IMR-90 (cell line): ENCODE measurements around the gene SCP2D1. TPM values are rescaled to one million over a fixed set of nuclear protein-coding genes. Genes with fewer than 3 reads are reported as not detected.

ENCODE experiments used
- ATAC-seq: fragments of 200-7000 bp; cut with Tn5 transposase; 2 replicates; pipeline ENCODE4 v1.9.1; 2020; ENCODE audit warnings: low read depth, mild to moderate bottlenecking, moderate library complexity
- BruUV-seq: library from RNA; stranded (reverse); fragments of 400-500 nt; replicated peaks from 2 replicates; lab custom pipeline; 2021; lab: Mats Ljungman, UMichigan
- CTCF ChIA-PET: fragments of 300-600 bp; formaldehyde crosslinking; extraction: SDS; loops from one replicate; lab custom pipeline; 2021; ENCODE audit warnings: antibody characterized with exemption; lab: Yijun Ruan, JAX
- POLR2A ChIA-PET: fragments of 300-600 bp; sonication (Branson Sonifier 250); formaldehyde crosslinking; loops from one replicate; lab custom pipeline; 2022; ENCODE audit warnings: antibody characterized with exemption; ENCODE audit not compliant: unreplicated experiment; lab: Charles Lee
- DNase-seq: peaks from one replicate; pipeline ENCODE4 v3.0.0; 2013
- H2AFZ ChIP-seq: replicated peaks from 2 replicates; pipeline ENCODE3; 2013; ENCODE audit warnings: low read length, mild to moderate bottlenecking; ENCODE audit not compliant: poor library complexity
- H2AK5ac ChIP-seq: 2 replicates; pipeline ENCODE4 v1.6.1; 2013; ENCODE audit warnings: low read depth, low read length, inconsistent platforms
- H2AK9ac ChIP-seq: replicated peaks from 2 replicates; pipeline ENCODE3; 2013; ENCODE audit warnings: mild to moderate bottlenecking, low read depth, low read length, moderate library complexity; ENCODE audit not compliant: poor library complexity
- H2BK120ac ChIP-seq: 2 replicates; pipeline ENCODE4 v1.6.1; 2013; ENCODE audit warnings: low read depth, low read length, inconsistent platforms
- H2BK15ac ChIP-seq: 3 replicates; pipeline ENCODE4 v1.6.1; 2013; ENCODE audit warnings: low read depth, low read length, inconsistent platforms
- H2BK20ac ChIP-seq: 2 replicates; pipeline ENCODE4 v1.6.1; 2013; ENCODE audit warnings: low read depth, mild to moderate bottlenecking, inconsistent platforms, low read length, moderate library complexity
- H2BK5ac ChIP-seq: 2 replicates; pipeline ENCODE4 v1.6.1; 2013; ENCODE audit warnings: mild to moderate bottlenecking, low read depth, low read length, inconsistent platforms; ENCODE audit not compliant: poor library complexity, severe bottlenecking
- H3K14ac ChIP-seq: replicated peaks from 2 replicates; pipeline ENCODE4 v1.6.1; 2013; ENCODE audit warnings: low read depth, low read length, inconsistent platforms
- H3K18ac ChIP-seq: 2 replicates; pipeline ENCODE4 v1.6.1; 2013; ENCODE audit warnings: low read depth, low read length, control low read depth
- H3K23ac ChIP-seq: 2 replicates; pipeline ENCODE4 v1.6.1; 2013; ENCODE audit warnings: low read depth, low read length, inconsistent platforms
- H3K27ac ChIP-seq: 2 replicates; pipeline ENCODE4 v1.5.1; 2013; ENCODE audit warnings: mild to moderate bottlenecking, control low read depth, low read length; ENCODE audit not compliant: insufficient read depth
- H3K27me3 ChIP-seq: 2 replicates; pipeline ENCODE4 v1.6.1; 2013; ENCODE audit warnings: low read length; ENCODE audit not compliant: control insufficient read depth, insufficient read depth
- H3K36me3 ChIP-seq: 2 replicates; pipeline ENCODE4 v1.6.1; 2013; ENCODE audit warnings: low read length, mixed read lengths; ENCODE audit not compliant: control insufficient read depth, insufficient read depth
- H3K4ac ChIP-seq: 2 replicates; pipeline ENCODE4 v1.6.1; 2013; ENCODE audit warnings: low read depth, low read length, inconsistent platforms
- H3K4me1 ChIP-seq: 2 replicates; pipeline ENCODE4 v1.6.1; 2013; ENCODE audit warnings: low read length, mixed read lengths; ENCODE audit not compliant: control insufficient read depth, insufficient read depth
- H3K4me2 ChIP-seq: 2 replicates; pipeline ENCODE4 v1.6.1; 2013; ENCODE audit warnings: low read depth, mild to moderate bottlenecking, control low read depth, low read length, moderate library complexity
- H3K4me3 ChIP-seq: 2 replicates; pipeline ENCODE4 v1.5.1; 2013; ENCODE audit warnings: low read depth, mild to moderate bottlenecking, control low read depth, low read length, moderate library complexity; ENCODE audit not compliant: insufficient read depth
- H3K56ac ChIP-seq: 2 replicates; pipeline ENCODE4 v1.6.1; 2013; ENCODE audit warnings: low read length, inconsistent platforms; ENCODE audit not compliant: insufficient read depth; ENCODE audit errors: extremely low read depth
- H3K79me1 ChIP-seq, 2 experiments: 2 replicates each; pipeline ENCODE4 v1.6.1; 2013; ENCODE audit warnings: low read length in 2 of 2, inconsistent platforms in 1 of 2, low read depth in 1 of 2
- H3K9ac ChIP-seq: 2 replicates; pipeline ENCODE4 v1.6.1; 2013; ENCODE audit warnings: low read depth, low read length, control low read depth
- H3K9me1 ChIP-seq: 2 replicates; pipeline ENCODE4 v1.6.1; 2013; ENCODE audit warnings: low read length, inconsistent platforms; ENCODE audit not compliant: insufficient read depth
- H3K9me3 ChIP-seq: 2 replicates; pipeline ENCODE4 v1.6.1; 2013; ENCODE audit warnings: low read length; ENCODE audit not compliant: control insufficient read depth, insufficient read depth
- H4K20me1 ChIP-seq: 2 replicates; pipeline ENCODE4 v1.6.1; 2013; ENCODE audit warnings: low read length, inconsistent platforms; ENCODE audit not compliant: insufficient read depth
- H4K5ac ChIP-seq: 2 replicates; pipeline ENCODE4 v1.6.1; 2013; ENCODE audit warnings: mild to moderate bottlenecking, low read depth, low read length, control low read depth
- H4K8ac ChIP-seq, 2 experiments: 2 replicates each; pipeline ENCODE4 v1.6.1; 2013; ENCODE audit warnings: low read depth in 2 of 2, low read length in 2 of 2, control low read depth in 1 of 2, inconsistent platforms in 1 of 2
- H4K91ac ChIP-seq: 2 replicates; pipeline ENCODE4 v1.6.1; 2013; ENCODE audit warnings: low read depth, low read length, inconsistent platforms; ENCODE audit not compliant: insufficient read depth
- FOS ChIP-seq: fragments of 150-350 bp; IDR thresholded peaks from 2 replicates; pipeline ENCODE4 v1.6.1; 2016; ENCODE audit warnings: low read depth, low read length
- WGBS, 2 experiments: methylation state at CpG; one replicate each; pipeline versions ENCODE4 v1.1.5 to v1.1.7; 2013; ENCODE audit warnings: missing lambda C conversion rate in 2 of 2; ENCODE audit not compliant: insufficient read length in 1 of 2; ENCODE audit errors: extremely low coverage in 2 of 2; 5-methylcytosine and 5-hydroxymethylcytosine counted together
- dilution Hi-C: fragments of 300-500 bp; cut with HindIII; formaldehyde crosslinking; loops from one replicate; pipeline ENCODE4 v1.14.3; 2018; ENCODE audit warnings: low sequenced_read_pairs; ENCODE audit not compliant: unreplicated experiment
- in situ Hi-C: fragments of 300-500 bp; cut with MboI; formaldehyde crosslinking; loops from 3 replicates; pipeline ENCODE4 v1.14.3; 2019; ENCODE audit warnings: low sequenced_read_pairs, inconsistent platforms, mixed read lengths
- intact Hi-C: fragments of 100-400 bp; cut with micrococcal nuclease; formaldehyde crosslinking; loops from 2 replicates; pipeline ENCODE4 v1.10.0; 2022
- polyA plus RNA-seq, 3 experiments: library from polyadenylated mRNA; depleted of rRNA; stranded (reverse); fragments of >200 nt; gene quantifications; 2 replicates each; pipeline ENCODE4 v1.2.3, GENCODE V29; 2012; ENCODE audit warnings: low replicate concordance in 1 of 3
- total RNA-seq: library from RNA; depleted of rRNA; stranded (reverse); fragments of >200 nt; gene quantifications from 2 replicates; pipeline ENCODE4 v1.2.3, GENCODE V29; 2012
- TF ChIP-seq, protein P1 (sequence below): fragments of 150-350 bp; IDR thresholded peaks from 2 replicates; pipeline ENCODE4 v1.6.1; 2016; ENCODE audit warnings: low read depth, mild to moderate bottlenecking, low read length, moderate library complexity, borderline replicate concordance

Gene SCP2D1
- total and polyA plus RNA-seq, 2 of the 4 experiments (the other 2 are of a cell fraction): not detected

DNA sequence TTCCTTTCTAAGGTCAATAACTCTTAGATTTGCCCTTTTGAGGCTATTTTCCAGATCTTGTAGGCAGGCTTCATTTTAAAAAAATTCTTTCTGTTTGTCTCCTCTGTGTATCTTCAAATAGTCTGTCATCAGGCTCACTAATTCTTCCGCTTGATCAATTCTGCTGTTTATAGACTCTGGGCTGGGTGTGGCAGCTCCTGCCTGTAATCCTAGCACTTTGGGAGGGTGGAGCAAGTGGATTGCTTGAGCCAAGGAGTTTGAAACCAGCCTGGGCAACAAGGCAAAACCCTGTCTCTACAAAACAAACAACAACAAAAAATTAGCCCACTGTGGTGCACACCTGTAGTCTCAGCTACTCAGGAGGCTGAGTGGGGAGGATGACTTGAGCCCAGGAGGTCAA is 40.0 kb upstream of the SCP2D1 start:
- CTCF ChIA-PET: no interaction called here
- H3K27ac ChIP-seq: no peak overlapping the region
- H3K23ac ChIP-seq: no peak overlapping the region
- no peak overlapping the region for H4K5ac ChIP-seq
- no peak overlapping the region for H4K91ac ChIP-seq
- WGBS, 2 experiments: no CpG with 5 or more reads among the region's 1 CpG
- H3K9ac ChIP-seq: no peak overlapping the region
- no peak overlapping the region for H2BK15ac ChIP-seq
- no peaks in the 10 kb centered on the region for H3K79me1 ChIP-seq
- no peaks in the 10 kb centered on the region for H3K27me3 ChIP-seq
- H3K4me2 ChIP-seq: no peak overlapping the region
- H2AK5ac ChIP-seq: no peak overlapping the region
- no peak overlapping the region for H2AFZ ChIP-seq
- H2BK20ac ChIP-seq: no peak overlapping the region
- intact Hi-C loops: no loop called here
- H3K9me3 ChIP-seq: no peaks in the 10 kb centered on the region
- H3K56ac ChIP-seq: no peak overlapping the region
- H3K4me3 ChIP-seq: no peak overlapping the region
- POLR2A ChIA-PET: no interaction called here
- no peak overlapping the region for H2AK9ac ChIP-seq
- ATAC-seq: no peak
- no peak overlapping the region for H3K4ac ChIP-seq
- no peak overlapping the region for H2BK5ac ChIP-seq
- TF ChIP-seq, protein P1, sequence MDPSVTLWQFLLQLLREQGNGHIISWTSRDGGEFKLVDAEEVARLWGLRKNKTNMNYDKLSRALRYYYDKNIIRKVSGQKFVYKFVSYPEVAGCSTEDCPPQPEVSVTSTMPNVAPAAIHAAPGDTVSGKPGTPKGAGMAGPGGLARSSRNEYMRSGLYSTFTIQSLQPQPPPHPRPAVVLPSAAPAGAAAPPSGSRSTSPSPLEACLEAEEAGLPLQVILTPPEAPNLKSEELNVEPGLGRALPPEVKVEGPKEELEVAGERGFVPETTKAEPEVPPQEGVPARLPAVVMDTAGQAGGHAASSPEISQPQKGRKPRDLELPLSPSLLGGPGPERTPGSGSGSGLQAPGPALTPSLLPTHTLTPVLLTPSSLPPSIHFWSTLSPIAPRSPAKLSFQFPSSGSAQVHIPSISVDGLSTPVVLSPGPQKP: no peak
- no peak for TF ChIP-seq FOS
- no peak overlapping the region for H3K18ac ChIP-seq
- no peaks in the 10 kb centered on the region for H3K9me1 ChIP-seq
- no TSS peak for BruUV-seq
- dilution Hi-C loops: no loop called here
- no peaks in the 10 kb centered on the region for H4K20me1 ChIP-seq
- H3K14ac ChIP-seq: no peak overlapping the region
- DNase-seq: no peak
- H3K4me1 ChIP-seq: no peaks in the 10 kb centered on the region
- no peaks in the 10 kb centered on the region for H3K36me3 ChIP-seq
- in situ Hi-C loops: no loop called here
- H2BK120ac ChIP-seq: no peak overlapping the region
- H4K8ac ChIP-seq: no peak overlapping the region
